HepG2 (cell line): ENCODE data around the gene PRSS8. TPM values are rescaled to one million over a fixed set of nuclear protein-coding genes. Genes with fewer than 3 reads are reported as not detected.
A peak's percentile ranks its signal among the peaks of the same experiment; 100 is the strongest.

Experiments
- BRD4 ChIP-seq: sonication (generic); formaldehyde crosslinking; IDR thresholded peaks from 2 replicates; pipeline ENCODE4 v1.4.0; 2020; ENCODE audit warnings: missing genetic modification reagents
- EED ChIP-seq: sonication (generic); formaldehyde crosslinking; IDR thresholded peaks from 2 replicates; pipeline ENCODE4 v1.5.0; 2020; ENCODE audit warnings: mild to moderate bottlenecking, missing genetic modification reagents
- ESRRA ChIP-seq: sonication (generic); formaldehyde crosslinking; IDR thresholded peaks from 2 replicates; pipeline ENCODE4 v1.5.1; 2020; ENCODE audit warnings: mild to moderate bottlenecking, low read depth, missing genetic modification reagents
- GABPB1 ChIP-seq: IDR thresholded peaks from 2 replicates; pipeline ENCODE4 v1.6.1; 2016; ENCODE audit warnings: mild to moderate bottlenecking, missing genetic modification reagents, moderate library complexity, missing compliant biosample characterization
- HNRNPUL1 ChIP-seq: fragments of 200-400 bp; formaldehyde crosslinking; IDR thresholded peaks from 2 replicates; pipeline ENCODE4 v1.6.1; 2017; ENCODE audit warnings: low read depth, mild to moderate bottlenecking, low read length, moderate library complexity
- JDP2 ChIP-seq: sonication (generic); formaldehyde crosslinking; IDR thresholded peaks from 2 replicates; pipeline ENCODE4 v1.8.1; 2022; ENCODE audit warnings: missing genetic modification reagents, borderline replicate concordance
- LBX2 ChIP-seq: sonication (generic); formaldehyde crosslinking; IDR thresholded peaks from 2 replicates; pipeline ENCODE4 v1.5.0; 2020; ENCODE audit warnings: missing genetic modification reagents, mild to moderate bottlenecking, borderline replicate concordance
- NR2F2 ChIP-seq: IDR thresholded peaks from 2 replicates; pipeline ENCODE4 v1.6.1; 2012; ENCODE audit warnings: low read depth, inconsistent platforms, borderline replicate concordance
- RXRA ChIP-seq: sonication (generic); formaldehyde crosslinking; IDR thresholded peaks from 2 replicates; pipeline ENCODE4 v1.5.1; 2020; ENCODE audit warnings: missing genetic modification reagents
- SETDB1 ChIP-seq: sonication (generic); formaldehyde crosslinking; IDR thresholded peaks from 2 replicates; pipeline ENCODE4 v1.5.1; 2020; ENCODE audit warnings: missing genetic modification reagents, mild to moderate bottlenecking, borderline replicate concordance
- TGIF2 ChIP-seq: IDR thresholded peaks from 2 replicates; pipeline ENCODE4 v1.6.1; 2016; ENCODE audit warnings: control low read depth, missing compliant biosample characterization
- THYN1 ChIP-seq: sonication (generic); formaldehyde crosslinking; IDR thresholded peaks from 2 replicates; pipeline ENCODE4 v1.8.1; 2023; ENCODE audit warnings: low read depth, mild to moderate bottlenecking, moderate library complexity, missing genetic modification reagents, borderline replicate concordance
- USF2 ChIP-seq, 2 experiments: sonication (generic) in 1 of 2; formaldehyde crosslinking in 1 of 2; IDR thresholded peaks; 2 replicates each; pipeline versions ENCODE4 v1.5.1 to v1.6.1; 2011 to 2020; ENCODE audit warnings: borderline replicate concordance in 1 of 2, low read depth in 1 of 2, low read length in 1 of 2, mild to moderate bottlenecking in 1 of 2, missing genetic modification reagents in 1 of 2, moderate library complexity in 1 of 2
- ZNF263 ChIP-seq: sonication (generic); formaldehyde crosslinking; IDR thresholded peaks from 2 replicates; pipeline ENCODE4 v1.4.0; 2020; ENCODE audit warnings: missing genetic modification reagents
- ZNF552 ChIP-seq: sonication (generic); formaldehyde crosslinking; IDR thresholded peaks from 2 replicates; pipeline ENCODE4 v1.9.0; 2022; ENCODE audit warnings: missing genetic modification reagents, mild to moderate bottlenecking, borderline replicate concordance
- ZNF709 ChIP-seq: sonication (generic); formaldehyde crosslinking; IDR thresholded peaks from 2 replicates; pipeline ENCODE4 v1.5.0; 2020; ENCODE audit warnings: mild to moderate bottlenecking, missing genetic modification reagents
- ZNF720 ChIP-seq: sonication (generic); formaldehyde crosslinking; IDR thresholded peaks from 2 replicates; pipeline ENCODE4 v1.4.0; 2020; ENCODE audit warnings: missing genetic modification reagents
- polyA plus RNA-seq, 8 experiments: library from polyadenylated mRNA; depleted of rRNA in 3 of 8; stranded (reverse) in 7 of 8; unstranded in 1 of 8; fragments of >200 nt; fragmentation: Illumina TruSeq in 4 of 8; extraction: Trizol in 4 of 8; gene quantifications; 2 replicates each; pipeline versions ENCODE4 v1.2.1 to v1.2.3, GENCODE V29; 2011 to 2016; ENCODE audit warnings: low read depth in 4 of 8, missing spikeins in 1 of 8, mixed read lengths in 1 of 8; ENCODE audit not compliant: insufficient read depth in 1 of 8
- total RNA-seq, 5 experiments: library from RNA; depleted of rRNA; stranded (reverse); fragments of >200 nt; fragmentation: Illumina TruSeq; extraction: Trizol; gene quantifications; 2 replicates each; pipeline ENCODE4 v1.2.3, GENCODE V29; 2016; ENCODE audit warnings: low read depth in 1 of 5
- TF ChIP-seq, protein P1 (sequence below): IDR thresholded peaks from 2 replicates; pipeline ENCODE4 v1.6.1; 2012; ENCODE audit warnings: low read length, improper control_type of control experiment
- TF ChIP-seq, protein P2 (sequence below): sonication (generic); formaldehyde crosslinking; IDR thresholded peaks from 2 replicates; pipeline ENCODE4 v1.4.0; 2020; ENCODE audit warnings: missing genetic modification reagents
- TF ChIP-seq, protein P3 (sequence below): sonication (generic); formaldehyde crosslinking; IDR thresholded peaks from 2 replicates; pipeline ENCODE4 v1.8.1; 2023; ENCODE audit warnings: missing genetic modification reagents, mild to moderate bottlenecking, borderline replicate concordance

PRSS8 gene
- total and polyA plus RNA-seq, 2 of the 13 experiments (the other 11 are each of a cell fraction or from before 2014, with no cell fraction given) = 2.6 to 7.2 TPM

DNA sequence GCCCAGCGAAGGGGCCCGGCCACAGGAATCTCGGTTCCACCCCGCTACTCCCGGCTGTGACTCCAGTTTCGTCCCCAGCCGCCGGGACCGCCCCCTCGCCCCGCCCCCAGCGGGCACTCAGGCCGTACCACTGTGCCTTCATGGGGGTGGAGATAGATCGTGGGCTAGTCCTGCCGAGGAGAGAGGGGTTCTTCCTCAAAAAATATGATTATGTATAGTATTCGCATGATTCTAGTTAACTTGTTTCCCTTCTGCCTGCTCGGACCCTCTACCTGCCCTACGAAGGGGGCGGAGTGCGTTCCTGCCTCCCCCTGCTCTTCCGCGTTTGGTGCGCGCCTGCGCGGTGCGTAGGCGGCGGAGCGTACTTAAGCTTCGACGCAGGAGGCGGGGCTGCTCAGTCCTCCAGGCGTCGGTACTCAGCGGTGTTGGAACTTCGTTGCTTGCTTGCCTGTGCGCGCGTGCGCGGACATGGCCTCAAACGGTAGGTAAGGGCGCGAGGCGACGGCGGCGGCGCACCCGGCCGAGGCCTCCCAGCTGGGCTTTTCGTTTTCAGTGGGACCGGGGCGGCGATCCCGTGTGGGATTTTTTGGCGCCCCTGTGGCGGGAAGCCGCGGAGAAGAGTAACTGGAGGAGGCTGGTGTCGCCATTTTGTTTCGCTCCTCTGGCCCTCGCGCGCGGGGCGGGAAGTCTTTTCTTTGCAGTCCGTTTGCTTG is 44.4 kb upstream of the PRSS8 start, which contains the start of gene FUS (continued):
- TF ChIP-seq BRD4 (CRISPR knock-in tag) (peak; percentile 95), ZNF263 (CRISPR knock-in tag) (peak; percentile 82), SETDB1 (no peak), ESRRA (CRISPR knock-in tag) (peak; percentile 44; the same call in 1 of the 2 replicates), USF2 (IDR thresholded peaks at IDR 0.05; ENCODE audit: low read depth, low read length) (no peak), USF2 (CRISPR knock-in tag; IDR thresholded peaks at IDR 0.05; ENCODE audit: borderline replicate concordance) (no peak), EED (CRISPR knock-in tag) (peak; percentile 96), ZNF720 (CRISPR knock-in tag) (0 out of 2 replicates have a peak, but pooled peaks have one; percentile 81), GABPB1 (peak; percentile 66), ZNF709 (CRISPR knock-in tag) (peak; percentile 76; the same call in 1 of the 2 replicates), TGIF2 (CRISPR knock-in tag) (peak; percentile 89), THYN1 (CRISPR knock-in tag) (no peak; the same call in none of the 2 replicates), NR2F2 (peak; percentile 71; the same call in 1 of the 2 replicates), ZNF552 (peak; percentile 37; the same call in 1 of the 2 replicates), LBX2 (CRISPR knock-in tag) (peak; percentile 78; the same call in 1 of the 2 replicates), HNRNPUL1 (peak; percentile 36; the same call in 1 of the 2 replicates), RXRA (CRISPR knock-in tag) (peak; percentile 73), JDP2 (no peak)
- TF ChIP-seq, protein P1, sequence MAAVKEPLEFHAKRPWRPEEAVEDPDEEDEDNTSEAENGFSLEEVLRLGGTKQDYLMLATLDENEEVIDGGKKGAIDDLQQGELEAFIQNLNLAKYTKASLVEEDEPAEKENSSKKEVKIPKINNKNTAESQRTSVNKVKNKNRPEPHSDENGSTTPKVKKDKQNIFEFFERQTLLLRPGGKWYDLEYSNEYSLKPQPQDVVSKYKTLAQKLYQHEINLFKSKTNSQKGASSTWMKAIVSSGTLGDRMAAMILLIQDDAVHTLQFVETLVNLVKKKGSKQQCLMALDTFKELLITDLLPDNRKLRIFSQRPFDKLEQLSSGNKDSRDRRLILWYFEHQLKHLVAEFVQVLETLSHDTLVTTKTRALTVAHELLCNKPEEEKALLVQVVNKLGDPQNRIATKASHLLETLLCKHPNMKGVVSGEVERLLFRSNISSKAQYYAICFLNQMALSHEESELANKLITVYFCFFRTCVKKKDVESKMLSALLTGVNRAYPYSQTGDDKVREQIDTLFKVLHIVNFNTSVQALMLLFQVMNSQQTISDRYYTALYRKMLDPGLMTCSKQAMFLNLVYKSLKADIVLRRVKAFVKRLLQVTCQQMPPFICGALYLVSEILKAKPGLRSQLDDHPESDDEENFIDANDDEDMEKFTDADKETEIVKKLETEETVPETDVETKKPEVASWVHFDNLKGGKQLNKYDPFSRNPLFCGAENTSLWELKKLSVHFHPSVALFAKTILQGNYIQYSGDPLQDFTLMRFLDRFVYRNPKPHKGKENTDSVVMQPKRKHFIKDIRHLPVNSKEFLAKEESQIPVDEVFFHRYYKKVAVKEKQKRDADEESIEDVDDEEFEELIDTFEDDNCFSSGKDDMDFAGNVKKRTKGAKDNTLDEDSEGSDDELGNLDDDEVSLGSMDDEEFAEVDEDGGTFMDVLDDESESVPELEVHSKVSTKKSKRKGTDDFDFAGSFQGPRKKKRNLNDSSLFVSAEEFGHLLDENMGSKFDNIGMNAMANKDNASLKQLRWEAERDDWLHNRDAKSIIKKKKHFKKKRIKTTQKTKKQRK = no peak
- TF ChIP-seq, protein P2, sequence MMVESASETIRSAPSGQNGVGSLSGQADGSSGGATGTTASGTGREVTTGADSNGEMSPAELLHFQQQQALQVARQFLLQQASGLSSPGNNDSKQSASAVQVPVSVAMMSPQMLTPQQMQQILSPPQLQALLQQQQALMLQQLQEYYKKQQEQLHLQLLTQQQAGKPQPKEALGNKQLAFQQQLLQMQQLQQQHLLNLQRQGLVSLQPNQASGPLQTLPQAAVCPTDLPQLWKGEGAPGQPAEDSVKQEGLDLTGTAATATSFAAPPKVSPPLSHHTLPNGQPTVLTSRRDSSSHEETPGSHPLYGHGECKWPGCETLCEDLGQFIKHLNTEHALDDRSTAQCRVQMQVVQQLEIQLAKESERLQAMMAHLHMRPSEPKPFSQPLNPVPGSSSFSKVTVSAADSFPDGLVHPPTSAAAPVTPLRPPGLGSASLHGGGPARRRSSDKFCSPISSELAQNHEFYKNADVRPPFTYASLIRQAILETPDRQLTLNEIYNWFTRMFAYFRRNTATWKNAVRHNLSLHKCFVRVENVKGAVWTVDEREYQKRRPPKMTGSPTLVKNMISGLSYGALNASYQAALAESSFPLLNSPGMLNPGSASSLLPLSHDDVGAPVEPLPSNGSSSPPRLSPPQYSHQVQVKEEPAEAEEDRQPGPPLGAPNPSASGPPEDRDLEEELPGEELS (CRISPR knock-in tag) = no peak
- TF ChIP-seq, protein P3, sequence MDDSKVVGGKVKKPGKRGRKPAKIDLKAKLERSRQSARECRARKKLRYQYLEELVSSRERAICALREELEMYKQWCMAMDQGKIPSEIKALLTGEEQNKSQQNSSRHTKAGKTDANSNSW = peak; percentile 45; the same call in 1 of the 2 replicates
